CD14-positive monocyte (primary cell): ENCODE measurements around the gene DAGLA. TPM values are rescaled to one million over a fixed set of nuclear protein-coding genes. Genes with fewer than 3 reads are reported as not detected.

Experiments
- DNase-seq, 3 donors: peaks; one replicate each; pipeline ENCODE4 v3.0.0-alpha.2; 2011 to 2022
- H2AFZ ChIP-seq: 2 replicates; pipeline ENCODE4 v1.6.0; 2012; ENCODE audit warnings: mild to moderate bottlenecking, low read depth, low read length, inconsistent platforms; ENCODE audit not compliant: insufficient read depth, poor library complexity, severe bottlenecking
- H3K27ac ChIP-seq, 2 donors: 1 replicate in 1 of 2; 2 replicates in 1 of 2; pipeline ENCODE4 v1.5.1; 2012 to 2013; ENCODE audit warnings: low read length in 2 of 2, control low read depth in 1 of 2, inconsistent platforms in 1 of 2, low read depth in 1 of 2, mild to moderate bottlenecking in 1 of 2
- H3K27me3 ChIP-seq, 2 donors: one replicate each; pipeline versions ENCODE4 v1.6.0 to v1.6.1; 2011 to 2013; ENCODE audit warnings: low read length in 2 of 2; ENCODE audit not compliant: control insufficient read depth in 2 of 2, insufficient read depth in 2 of 2
- H3K36me3 ChIP-seq, 2 donors: replicated peaks in 1 of 2; 1 replicate in 1 of 2; 2 replicates in 1 of 2; pipeline versions ENCODE4 v1.5.1 to v1.6.1; 2012 to 2013; ENCODE audit warnings: low read length in 2 of 2, control low read depth in 1 of 2, inconsistent platforms in 1 of 2, mild to moderate bottlenecking in 1 of 2; ENCODE audit not compliant: insufficient read depth in 2 of 2, control insufficient read depth in 1 of 2
- H3K4me1 ChIP-seq, 2 donors: 1 replicate in 1 of 2; 2 replicates in 1 of 2; pipeline versions ENCODE4 v1.5.1 to v1.6.1; 2012 to 2013; ENCODE audit warnings: low read length in 2 of 2, control low read depth in 1 of 2, inconsistent platforms in 1 of 2, mild to moderate bottlenecking in 1 of 2, moderate library complexity in 1 of 2; ENCODE audit not compliant: insufficient read depth in 2 of 2, control insufficient read depth in 1 of 2
- H3K4me2 ChIP-seq: replicated peaks from 2 replicates; pipeline ENCODE3; 2012; ENCODE audit warnings: low read length, moderate library complexity, mild to moderate bottlenecking; ENCODE audit not compliant: poor library complexity, severe bottlenecking; ENCODE audit errors: extremely low read depth
- H3K4me3 ChIP-seq, 3 experiments: fragments of 200-600 bp in 1 of 3; sonication (generic) in 1 of 3; replicated peaks in 1 of 3; 1 replicate in 2 of 3; 2 replicates in 1 of 3; pipeline ENCODE4 v1.5.1; 2011 to 2013; ENCODE audit warnings: low read length in 3 of 3, mild to moderate bottlenecking in 3 of 3, control low read depth in 2 of 3, low read depth in 2 of 3, inconsistent platforms in 1 of 3, moderate library complexity in 1 of 3
- H3K79me2 ChIP-seq: 2 replicates; pipeline ENCODE4 v1.6.0; 2012; ENCODE audit warnings: mild to moderate bottlenecking, control low read depth, inconsistent platforms, low read length, moderate library complexity; ENCODE audit not compliant: insufficient read depth
- H3K9ac ChIP-seq: 2 replicates; pipeline ENCODE4 v1.6.0; 2017; ENCODE audit warnings: low read length, mild to moderate bottlenecking; ENCODE audit not compliant: insufficient read depth, poor library complexity, severe bottlenecking
- H3K9me3 ChIP-seq, 2 donors: replicated peaks in 1 of 2; 1 replicate in 1 of 2; 2 replicates in 1 of 2; pipeline versions ENCODE4 v1.5.1 to v1.6.1; 2012 to 2013; ENCODE audit warnings: low read length in 2 of 2, control low read depth in 1 of 2; ENCODE audit not compliant: control insufficient read depth in 1 of 2, insufficient read depth in 1 of 2
- H4K20me1 ChIP-seq: 2 replicates; pipeline ENCODE4 v1.6.0; 2012; ENCODE audit warnings: mild to moderate bottlenecking, low read length, control low read depth, moderate library complexity; ENCODE audit not compliant: insufficient read depth
- H3K27ac Mint-ChIP-seq, 7 donors: one replicate each; pipeline ENCODE4 v1.8.0; 2020; ENCODE audit warnings: mild to moderate bottlenecking in 7 of 7, mixed read lengths in 7 of 7, moderate library complexity in 6 of 7, inconsistent platforms in 2 of 7
- H3K27me3 Mint-ChIP-seq, 3 donors: one replicate each; pipeline ENCODE4 v1.8.0; 2021 to 2022; ENCODE audit warnings: low read depth in 3 of 3, mild to moderate bottlenecking in 3 of 3, mixed read lengths in 3 of 3, moderate library complexity in 3 of 3, inconsistent platforms in 1 of 3
- H3K36me3 Mint-ChIP-seq, 2 donors: one replicate each; pipeline ENCODE4 v1.8.0; 2020; ENCODE audit warnings: mixed read lengths in 2 of 2, inconsistent platforms in 1 of 2, mild to moderate bottlenecking in 1 of 2
- H3K4me1 Mint-ChIP-seq: one replicate; pipeline ENCODE4 v1.8.0; 2020; ENCODE audit warnings: mild to moderate bottlenecking, mixed read lengths
- H3K4me3 Mint-ChIP-seq, 2 donors: one replicate each; pipeline ENCODE4 v1.8.0; 2020; ENCODE audit warnings: mild to moderate bottlenecking in 2 of 2, mixed read lengths in 2 of 2, moderate library complexity in 1 of 2
- H3K9me3 Mint-ChIP-seq, 7 donors: one replicate each; pipeline ENCODE4 v1.8.0; 2020 to 2022; ENCODE audit warnings: mixed read lengths in 7 of 7, mild to moderate bottlenecking in 6 of 7, moderate library complexity in 6 of 7, inconsistent platforms in 2 of 7
- WGBS: methylation state at CpG from one replicate; pipeline ENCODE4 v1.1.5; 2013; ENCODE audit warnings: missing lambda C conversion rate; ENCODE audit not compliant: insufficient coverage; 5-methylcytosine and 5-hydroxymethylcytosine counted together
- intact Hi-C, 2 donors: fragments of 100-400 bp; cut with micrococcal nuclease; formaldehyde crosslinking; loops; one replicate each; pipeline versions ENCODE4 v1.15.0 to v1.15.1; 2023
- polyA plus RNA-seq, 3 donors: library from polyadenylated mRNA; depleted of rRNA in 1 of 3; unstranded in 2 of 3; stranded (reverse) in 1 of 3; fragments of 300-500 nt in 2 of 3; fragments of >200 nt in 1 of 3; fragmentation: Illumina TruSeq in 2 of 3; gene quantifications; 1 replicate in 2 of 3; 2 replicates in 1 of 3; pipeline ENCODE4 v1.2.3, GENCODE V29; 2012 to 2021
- TF ChIP-seq, protein P1 (sequence below): fragments of 200-600 bp; IDR thresholded peaks from one replicate; pipeline ENCODE4 v1.8.0; 2022; ENCODE audit warnings: antibody characterized with exemption, mild to moderate bottlenecking

DAGLA gene
- polyA plus RNA-seq, 3 donors: 0.16 to 6.7 (median 0.73) TPM

GRCh38 chr11:61744609-61745156 lies 64.5 kb downstream of the DAGLA start:
- H3K4me3 ChIP-seq: no peak overlapping the region
- peaks cover 5 to 25% of the 10 kb centered on the region in 2 donors for H3K36me3 ChIP-seq
- intact Hi-C loops: no loop called here
- no peaks in the 10 kb centered on the region for H4K20me1 ChIP-seq
- WGBS: 95% methylated on average over 9 of the region's 10 CpGs
- Mint-ChIP-seq H3K27me3 (peaks cover 2 to 4% (median 3%) of the 10 kb centered on the region in 3 donors), H3K27ac (no peak overlapping the region), H3K4me1 (peaks cover 14% of the 10 kb centered on the region), H3K36me3 (peaks cover 11 to 17% of the 10 kb centered on the region in 2 donors), H3K4me3 (no peak overlapping the region), H3K9me3 (no peaks in the 10 kb centered on the region)
- H3K4me2 ChIP-seq: no peak overlapping the region
- H3K4me1 ChIP-seq: peaks cover 13 to 22% of the 10 kb centered on the region in 2 donors
- H3K9ac ChIP-seq: no peak overlapping the region
- DNase-seq: no peak
- TF ChIP-seq, protein P1, sequence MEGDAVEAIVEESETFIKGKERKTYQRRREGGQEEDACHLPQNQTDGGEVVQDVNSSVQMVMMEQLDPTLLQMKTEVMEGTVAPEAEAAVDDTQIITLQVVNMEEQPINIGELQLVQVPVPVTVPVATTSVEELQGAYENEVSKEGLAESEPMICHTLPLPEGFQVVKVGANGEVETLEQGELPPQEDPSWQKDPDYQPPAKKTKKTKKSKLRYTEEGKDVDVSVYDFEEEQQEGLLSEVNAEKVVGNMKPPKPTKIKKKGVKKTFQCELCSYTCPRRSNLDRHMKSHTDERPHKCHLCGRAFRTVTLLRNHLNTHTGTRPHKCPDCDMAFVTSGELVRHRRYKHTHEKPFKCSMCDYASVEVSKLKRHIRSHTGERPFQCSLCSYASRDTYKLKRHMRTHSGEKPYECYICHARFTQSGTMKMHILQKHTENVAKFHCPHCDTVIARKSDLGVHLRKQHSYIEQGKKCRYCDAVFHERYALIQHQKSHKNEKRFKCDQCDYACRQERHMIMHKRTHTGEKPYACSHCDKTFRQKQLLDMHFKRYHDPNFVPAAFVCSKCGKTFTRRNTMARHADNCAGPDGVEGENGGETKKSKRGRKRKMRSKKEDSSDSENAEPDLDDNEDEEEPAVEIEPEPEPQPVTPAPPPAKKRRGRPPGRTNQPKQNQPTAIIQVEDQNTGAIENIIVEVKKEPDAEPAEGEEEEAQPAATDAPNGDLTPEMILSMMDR: no peak
- H3K79me2 ChIP-seq: no peaks in the 10 kb centered on the region
- H2AFZ ChIP-seq: no peak overlapping the region
- peaks cover 0 to 8% of the 10 kb centered on the region in 2 donors for H3K27me3 ChIP-seq
- no peaks in the 10 kb centered on the region for H3K9me3 ChIP-seq
- H3K27ac ChIP-seq: no peak overlapping the region

- Histone ChIP-seq H3K27me3 (peaks cover 0 to 12% of the 10 kb centered on the region in 2 donors), H3K79me2 (no peaks in the 10 kb centered on the region), H3K9me3 (no peaks in the 10 kb centered on the region), H3K9ac (no peak overlapping the region), H3K4me2 (no peak overlapping the region), H3K27ac (no peak overlapping the region), H4K20me1 (no peaks in the 10 kb centered on the region), H3K4me3 (no peak overlapping the region), H3K4me1 (peaks cover 13 to 22% of the 10 kb centered on the region in 2 donors), H3K36me3 (peaks cover 4 to 14% of the 10 kb centered on the region in 2 donors), H2AFZ (no peak overlapping the region)
- no peak overlapping the region for H3K4me3 Mint-ChIP-seq
- no peaks in the 10 kb centered on the region for H3K9me3 Mint-ChIP-seq
- no peak for DNase-seq
- H3K27ac Mint-ChIP-seq: no peak overlapping the region
- H3K36me3 Mint-ChIP-seq: peaks cover 6 to 14% of the 10 kb centered on the region in 2 donors
- peaks cover 14% of the 10 kb centered on the region for H3K4me1 Mint-ChIP-seq
- H3K27me3 Mint-ChIP-seq: peaks cover 3 to 5% (median 4%) of the 10 kb centered on the region in 3 donors
- TF ChIP-seq, protein P1: no peak
- intact Hi-C loops: no loop called here
- WGBS: 95% methylated on average over 15 of the region's 15 CpGs
Measured at GRCh38 chr11:61745781-61746441, 65.7 kb downstream of the DAGLA start.
